ENCODE data around the gene SH2D3C.

The SH2D3C gene

GRCh38 chr9:127817881-127818434 lies 39.5 kb upstream of the SH2D3C start:
- H3K4me3 ChIP-seq (replicated peaks in 1 of 2; ENCODE audit: low read depth in 2 of 2, low read length in 2 of 2): no peak overlapping the region
- no peak for TF ChIP-seq CTCF (IDR thresholded peaks at IDR 0.05; ENCODE audit: low read depth, low read length)
- DNase-seq (ENCODE audit: low read depth in 2 of 2): no peak

GRCh38 chr9:127816728-127817127 lies 38.3 kb upstream of the SH2D3C start:
- DNase-seq (ENCODE audit: low read depth in 2 of 2): no peak
- no peak for TF ChIP-seq CTCF (IDR thresholded peaks at IDR 0.05; ENCODE audit: low read depth, low read length)
- no peak overlapping the region for H3K4me3 ChIP-seq (replicated peaks in 1 of 2; ENCODE audit: low read depth in 2 of 2, low read length in 2 of 2)

GRCh38 chr9:127816362-127816725 lies 37.9 kb upstream of the SH2D3C start:
- DNase-seq (ENCODE audit: low read depth in 2 of 2): no peak
- no peak overlapping the region for H3K4me3 ChIP-seq (replicated peaks in 1 of 2; ENCODE audit: low read depth in 2 of 2, low read length in 2 of 2)
- TF ChIP-seq CTCF (IDR thresholded peaks at IDR 0.05; ENCODE audit: low read depth, low read length): no peak

GRCh38 chr9:127815512-127816361 lies 37.3 kb upstream of the SH2D3C start:
- DNase-seq (ENCODE audit: low read depth in 2 of 2): no peak
- no peak overlapping the region for H3K4me3 ChIP-seq (replicated peaks in 1 of 2; ENCODE audit: low read depth in 2 of 2, low read length in 2 of 2)
- TF ChIP-seq CTCF (IDR thresholded peaks at IDR 0.05; ENCODE audit: low read depth, low read length): no peak

GRCh38 chr9:127814619-127815511 lies 36.4 kb upstream of the SH2D3C start:
- TF ChIP-seq CTCF (IDR thresholded peaks at IDR 0.05; ENCODE audit: low read depth, low read length): no peak
- no peak overlapping the region for H3K4me3 ChIP-seq (replicated peaks in 1 of 2; ENCODE audit: low read depth in 2 of 2, low read length in 2 of 2)
- DNase-seq (ENCODE audit: low read depth in 2 of 2): no peak

- no peak for TF ChIP-seq CTCF (IDR thresholded peaks at IDR 0.05; ENCODE audit: low read depth, low read length)
Observed at GRCh38 chr9:127813686-127814226, 35.3 kb upstream of the SH2D3C start.

More at GRCh38 chr9:127813686-127814226, 35.3 kb upstream of the SH2D3C start:
- DNase-seq (ENCODE audit: low read depth in 2 of 2): peak in 1 of 2 donors; percentile 39
- H3K4me3 ChIP-seq (replicated peaks in 1 of 2; ENCODE audit: low read depth in 2 of 2, low read length in 2 of 2): no peak overlapping the region

Measured in cardiac fibroblast (primary cell).